GM21619 (cell line): ENCODE data around the gene NAA15.
"Not testable (repeated sequence)": the region's sequence is repeated elsewhere in the genome, so short reads cannot be mapped to it uniquely, and the experiment has no call there.

ENCODE experiments used
- ATAC-seq: cut with Tn5 transposase; IDR thresholded peaks from one replicate; pipeline ENCODE4 v1.9.1; 2021; ENCODE audit not compliant: unreplicated experiment

Gene NAA15

DNA sequence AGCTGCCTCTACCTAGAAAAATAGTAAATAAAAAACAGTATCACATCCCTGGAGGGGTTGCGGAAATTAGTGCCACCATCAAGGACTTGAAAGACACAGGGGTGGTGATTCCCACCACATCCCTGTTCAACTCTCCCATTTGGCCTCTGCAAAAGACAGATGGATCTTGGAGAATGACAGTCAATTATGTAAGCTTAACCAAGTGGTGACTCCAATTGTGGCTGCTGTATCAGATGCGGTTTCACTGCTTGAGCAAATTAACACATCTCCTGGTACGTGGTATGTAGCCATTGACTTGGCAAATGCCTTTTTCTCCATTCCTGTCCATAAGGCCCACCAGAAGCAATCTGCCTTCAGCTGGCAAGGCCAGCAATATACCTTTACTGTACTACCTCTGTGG is 143.6 kb downstream of the NAA15 start:
- ATAC-seq, result not testable (repeated sequence)

DNA sequence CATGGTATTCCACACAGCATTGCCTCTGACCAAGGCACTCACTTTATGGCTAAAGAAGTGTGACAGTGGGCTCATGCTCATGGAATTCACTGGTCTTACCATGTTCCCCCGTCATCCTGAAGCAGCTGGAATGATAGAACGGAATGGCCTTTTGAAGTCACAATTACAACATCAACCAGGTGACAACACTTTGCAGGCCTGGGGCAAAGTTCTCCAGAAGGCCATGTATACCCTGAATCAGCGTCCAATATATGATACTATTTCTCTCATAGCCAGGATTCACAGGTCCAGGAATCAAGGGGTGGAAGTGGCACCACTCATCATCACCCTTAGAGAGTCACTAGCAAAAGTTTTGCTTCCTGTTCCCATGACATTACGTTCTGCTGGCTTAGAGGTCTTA is 145.8 kb downstream of the NAA15 start:
- ATAC-seq, result not testable (repeated sequence)

DNA sequence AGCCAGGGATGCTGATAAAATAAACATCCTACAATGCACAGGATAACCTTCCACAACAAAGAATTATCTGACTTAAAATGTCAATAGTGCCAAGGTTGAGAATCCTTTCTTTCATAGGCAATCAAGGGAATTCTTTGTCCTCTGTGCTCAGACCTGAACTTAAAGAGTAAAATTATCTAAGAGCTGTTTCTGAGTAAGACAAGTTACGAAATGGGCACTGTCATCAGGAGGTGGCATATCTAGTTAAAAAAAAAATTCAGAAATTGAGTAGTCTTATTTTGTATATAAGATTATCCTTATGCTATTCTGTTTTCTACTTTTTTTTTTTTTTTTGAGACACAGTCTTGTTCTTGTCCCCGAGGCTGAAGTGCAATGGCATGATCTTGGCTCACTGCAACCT is 149.3 kb downstream of the NAA15 start:
- no peak for ATAC-seq

DNA sequence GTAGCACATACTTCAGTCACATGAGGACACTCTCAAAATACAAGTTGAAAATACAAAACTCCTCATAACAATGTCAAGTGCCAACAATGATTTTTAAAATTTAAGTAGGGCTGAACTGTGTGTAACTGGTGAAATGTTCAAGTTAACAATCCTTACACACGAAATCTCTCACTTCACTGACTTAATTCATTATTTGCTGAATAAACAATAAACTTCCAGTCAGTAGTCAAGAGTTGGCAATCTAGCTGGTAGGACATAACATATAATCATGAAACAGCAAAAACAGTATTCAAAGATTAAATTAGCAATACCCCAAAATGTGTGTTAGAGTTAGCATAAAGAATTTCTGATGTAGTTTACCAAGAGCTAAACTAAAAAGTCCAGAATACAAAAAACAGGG is 150.7 kb downstream of the NAA15 start:
- ATAC-seq, result no peak

DNA sequence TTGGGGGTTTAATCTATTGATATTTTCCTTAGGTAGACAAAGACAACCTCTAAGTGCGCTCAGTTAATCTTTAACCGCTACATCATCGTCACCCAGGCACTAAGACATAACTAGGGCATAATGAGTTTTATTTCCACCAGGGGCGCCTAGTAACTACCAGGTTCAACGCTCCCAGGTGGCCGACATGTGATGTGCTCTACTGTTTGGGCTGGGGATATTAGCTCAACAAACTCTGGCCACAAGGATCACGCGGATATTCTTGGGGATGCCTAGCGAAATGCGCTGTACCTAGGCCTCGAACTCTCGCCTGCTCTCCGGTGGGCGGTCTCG is 151.7 kb downstream of the NAA15 start:
- ATAC-seq, result peak; percentile 43

DNA sequence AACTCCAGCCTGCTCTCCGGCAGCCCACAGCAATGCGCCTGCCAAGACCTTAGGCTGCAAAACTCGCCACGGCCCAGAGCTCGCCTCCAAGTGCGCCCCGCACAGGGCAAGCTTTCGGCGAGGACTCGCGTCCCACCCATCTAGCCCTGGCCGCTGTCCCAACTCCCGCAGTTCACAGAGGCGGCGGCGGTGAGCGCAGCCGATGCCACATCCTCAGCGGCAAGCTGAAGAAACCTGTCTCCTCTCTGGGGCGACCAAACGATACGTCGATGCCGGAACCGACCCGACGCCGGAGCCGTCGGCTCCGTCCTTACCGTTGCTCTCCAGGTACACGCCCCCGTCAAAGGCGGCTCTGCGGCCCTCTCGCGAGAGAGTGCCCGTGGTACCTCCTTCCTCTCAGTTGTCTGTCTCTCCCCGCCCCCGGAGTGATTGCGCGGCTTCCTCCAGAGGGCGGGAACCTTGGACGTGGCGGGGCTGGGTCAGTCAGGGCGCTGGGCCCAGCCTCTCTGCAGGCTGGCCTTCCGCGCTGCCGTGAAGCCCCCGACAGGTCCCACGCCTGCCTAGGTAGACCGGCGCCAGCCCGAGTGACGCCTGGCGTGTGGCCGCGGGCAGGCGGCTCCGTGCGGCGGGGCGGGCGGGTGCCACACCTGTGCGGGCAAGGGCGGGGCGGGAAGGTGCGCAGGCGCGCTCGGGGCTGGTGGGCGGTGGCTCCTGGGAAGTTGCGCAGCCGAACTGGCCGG is 152.2 kb downstream of the NAA15 start:
- ATAC-seq, result peak; percentile 87

DNA sequence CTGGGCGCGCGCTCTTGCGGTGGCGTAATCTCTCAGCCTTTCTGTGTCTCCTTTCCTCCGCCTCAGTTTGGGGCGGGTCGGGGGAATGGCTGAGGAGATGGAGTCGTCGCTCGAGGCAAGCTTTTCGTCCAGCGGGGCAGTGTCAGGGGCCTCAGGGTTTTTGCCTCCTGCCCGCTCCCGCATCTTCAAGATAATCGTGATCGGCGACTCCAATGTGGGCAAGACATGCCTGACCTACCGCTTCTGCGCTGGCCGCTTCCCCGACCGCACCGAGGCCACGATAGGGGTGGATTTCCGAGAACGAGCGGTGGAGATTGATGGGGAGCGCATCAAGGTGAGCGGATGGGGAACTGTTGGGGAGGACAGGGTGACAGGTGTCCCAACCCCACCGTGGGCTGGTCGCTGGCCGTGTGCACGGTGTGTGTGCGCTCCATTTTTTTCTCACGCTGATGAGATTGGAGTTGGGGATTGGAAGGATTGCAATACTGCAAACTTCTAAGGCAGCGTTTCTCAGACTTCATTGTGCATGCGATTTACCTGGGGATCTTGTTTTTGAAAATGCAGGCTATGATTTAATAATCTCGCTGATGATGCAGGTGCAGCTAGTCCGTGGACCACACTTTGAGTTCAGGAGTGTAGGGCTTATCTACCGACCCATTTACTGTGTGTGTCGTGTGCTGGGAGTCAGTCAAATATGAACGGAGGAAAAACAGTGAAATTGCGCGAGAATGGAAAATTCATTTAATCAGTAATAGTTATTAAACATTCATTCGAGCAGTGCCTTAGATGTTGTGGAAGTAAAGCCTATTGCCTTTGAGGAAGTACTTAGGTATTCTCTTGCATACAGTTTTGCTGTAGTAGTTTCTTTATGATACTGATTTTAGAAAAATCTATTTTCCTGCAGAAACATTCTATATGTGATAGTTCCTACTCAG is 153.1 kb downstream of the NAA15 start, which contains the start of gene RAB33B:
RAB33B (plus strand) TSS at position 11 of the 935 bp plus-strand sequence; CDS start at position 86, 75 bp downstream.
- ATAC-seq, result peak; percentile 3

DNA sequence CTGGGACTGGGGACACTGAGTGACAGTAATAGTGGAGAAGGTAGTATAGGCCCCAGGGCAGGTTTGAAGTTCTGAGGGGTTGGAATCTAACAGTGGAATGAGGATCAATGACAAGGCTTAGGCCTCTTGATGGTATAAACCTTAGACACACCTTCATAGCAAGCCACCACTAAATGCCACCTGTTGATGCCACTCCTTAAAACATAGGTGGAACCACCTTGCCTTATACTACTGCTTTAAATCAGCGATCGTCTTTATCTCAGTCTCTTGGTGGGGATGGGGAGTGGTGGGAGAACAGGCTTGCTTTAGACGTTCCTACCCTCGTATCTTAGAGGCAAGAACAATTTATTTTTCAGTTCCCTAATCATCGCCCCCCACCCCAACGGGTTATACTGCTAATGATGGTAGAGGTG is 153.8 kb downstream of the NAA15 start:
- ATAC-seq, result no peak

DNA sequence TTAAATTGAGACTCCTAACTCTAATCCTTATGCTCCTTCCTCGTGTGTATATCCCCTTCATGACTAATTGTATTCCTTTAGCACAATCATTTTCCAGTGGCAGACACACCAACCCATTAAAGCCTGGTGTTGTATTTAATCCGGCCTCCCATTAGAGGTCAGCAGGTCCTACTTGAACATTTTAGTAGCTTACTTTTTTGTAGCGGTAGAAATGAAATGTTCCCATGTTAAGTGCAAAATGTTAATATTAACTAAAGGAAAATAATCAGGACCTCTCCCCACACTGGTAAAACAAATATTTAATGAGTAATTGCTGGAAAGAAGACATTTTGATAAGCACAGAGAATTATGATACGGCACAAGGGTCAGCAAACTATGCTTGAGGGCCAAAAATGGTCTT is 156.0 kb downstream of the NAA15 start:
- no peak for ATAC-seq

DNA sequence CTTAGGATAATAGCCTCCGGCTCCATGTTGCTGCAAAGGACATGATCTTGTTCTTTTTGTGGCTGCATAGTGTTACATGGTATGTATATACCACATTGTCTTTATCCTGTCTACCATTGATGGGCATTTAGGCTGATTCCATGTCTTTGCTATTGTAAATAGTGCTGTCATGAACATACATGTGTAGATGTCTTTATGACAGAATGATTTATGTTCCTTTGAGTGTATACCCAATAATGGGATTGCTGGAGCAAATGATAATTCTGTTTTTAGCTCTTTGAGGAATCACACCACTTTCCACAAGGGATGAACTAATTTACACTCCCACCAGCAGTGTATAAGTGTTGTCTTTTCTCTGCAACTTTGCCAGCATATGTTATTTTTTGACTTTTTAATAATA is 157.2 kb downstream of the NAA15 start:
- ATAC-seq, result no peak

DNA sequence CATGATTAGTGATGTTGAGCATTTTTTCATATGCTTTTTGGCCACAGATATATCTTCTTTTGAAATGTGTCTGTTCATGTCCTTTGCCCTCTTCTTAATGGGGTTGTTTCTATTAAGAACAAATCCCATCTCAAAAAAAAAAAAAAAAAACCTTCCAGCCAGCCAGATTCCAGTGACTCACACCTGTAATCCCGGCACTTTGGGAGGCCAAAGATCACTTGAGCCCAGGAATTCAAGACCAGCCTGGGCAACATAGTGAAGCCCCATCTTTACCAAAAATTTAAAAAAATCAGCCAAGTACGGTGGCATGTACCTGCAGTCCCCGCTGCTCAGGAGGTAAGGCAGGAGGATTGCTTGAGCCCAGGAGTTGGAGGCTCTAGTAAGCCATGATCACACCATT is 157.7 kb downstream of the NAA15 start:
- no peak for ATAC-seq

DNA sequence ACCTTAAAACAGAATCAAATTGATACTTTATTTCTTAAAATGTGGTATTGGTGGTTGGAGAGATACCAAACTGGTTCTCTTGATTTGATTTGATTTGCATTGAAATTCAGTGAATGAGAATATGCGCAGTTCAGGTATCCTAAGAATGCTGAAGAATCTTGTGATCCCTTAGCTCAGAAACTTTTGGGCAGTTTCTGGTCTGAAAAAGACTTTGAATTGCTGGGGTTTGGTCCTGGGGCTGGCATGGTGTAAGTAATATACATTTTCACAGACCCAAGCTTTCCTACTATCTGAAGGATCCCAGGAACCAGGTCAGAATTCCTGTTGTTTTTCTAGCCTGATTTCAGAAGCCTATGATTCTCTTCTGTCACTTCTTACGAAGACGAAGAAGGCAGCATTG is 159.3 kb downstream of the NAA15 start:
- ATAC-seq, result no peak

DNA sequence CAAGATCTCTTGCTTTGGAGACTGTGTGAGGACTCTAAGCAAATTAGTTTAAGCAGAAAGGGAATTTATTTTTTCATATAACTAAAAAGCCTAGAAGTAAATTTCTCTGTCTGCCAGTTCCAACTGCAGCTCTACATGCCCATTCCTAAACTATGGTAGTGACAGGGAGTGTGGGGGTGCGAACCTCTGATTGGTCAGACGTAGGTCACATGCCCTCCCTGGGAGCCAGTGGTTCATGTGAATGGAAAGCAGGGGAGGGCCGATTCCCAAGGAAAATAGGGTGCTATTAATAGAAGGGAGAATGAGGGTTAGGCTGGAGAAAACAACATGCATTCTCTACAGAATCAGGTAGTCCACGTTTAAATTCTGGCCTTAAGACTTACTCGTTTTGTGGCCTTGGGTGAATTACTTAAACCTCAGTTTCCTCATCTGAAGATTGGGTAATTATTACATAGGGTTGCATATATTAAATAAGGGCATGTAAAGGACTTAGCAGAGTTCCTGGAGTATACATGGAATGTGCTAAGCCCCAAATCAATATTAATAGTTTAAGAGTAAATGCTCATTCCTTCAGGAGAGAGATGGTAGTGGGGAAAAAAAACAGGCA is 159.8 kb downstream of the NAA15 start:
- no peak for ATAC-seq

DNA sequence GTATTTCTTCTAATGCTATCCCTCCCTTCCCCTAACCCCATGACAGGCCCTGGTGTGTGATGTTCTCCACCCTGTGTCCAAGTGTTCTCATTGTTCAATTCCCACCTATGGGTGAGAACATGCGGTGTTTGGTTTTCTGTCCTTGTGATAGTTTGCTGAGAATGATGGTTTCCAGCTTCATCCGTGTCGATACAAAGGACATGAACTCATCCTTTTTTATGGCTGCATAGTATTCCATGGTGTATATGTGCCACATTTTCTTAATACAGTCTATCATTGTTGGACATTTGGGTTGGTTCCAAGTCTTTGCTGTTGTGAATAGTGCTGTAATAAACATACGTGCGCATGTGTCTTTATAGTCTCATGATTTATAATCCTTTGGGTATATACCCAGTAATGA is 163.2 kb downstream of the NAA15 start:
- ATAC-seq, result not testable (repeated sequence)

DNA sequence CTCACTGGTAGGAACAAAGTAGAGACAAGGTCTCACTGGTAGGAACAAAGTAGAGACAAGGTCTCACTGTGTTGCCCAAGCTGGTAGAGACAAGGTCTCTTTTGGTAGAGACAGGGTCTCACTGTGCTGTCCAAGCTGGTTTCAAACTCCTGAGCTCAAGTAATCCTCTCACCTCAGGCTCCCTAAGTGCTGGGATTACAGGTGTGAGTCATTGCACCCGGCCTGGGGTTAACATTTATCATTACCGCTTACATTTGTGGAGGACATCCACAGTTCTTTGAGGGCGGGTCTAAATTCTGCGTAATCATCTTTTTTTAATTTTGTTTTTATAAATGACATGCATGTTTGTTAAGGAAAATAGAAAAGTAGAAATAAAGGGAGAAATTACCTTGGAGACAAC is 164.6 kb downstream of the NAA15 start:
- no peak for ATAC-seq

DNA sequence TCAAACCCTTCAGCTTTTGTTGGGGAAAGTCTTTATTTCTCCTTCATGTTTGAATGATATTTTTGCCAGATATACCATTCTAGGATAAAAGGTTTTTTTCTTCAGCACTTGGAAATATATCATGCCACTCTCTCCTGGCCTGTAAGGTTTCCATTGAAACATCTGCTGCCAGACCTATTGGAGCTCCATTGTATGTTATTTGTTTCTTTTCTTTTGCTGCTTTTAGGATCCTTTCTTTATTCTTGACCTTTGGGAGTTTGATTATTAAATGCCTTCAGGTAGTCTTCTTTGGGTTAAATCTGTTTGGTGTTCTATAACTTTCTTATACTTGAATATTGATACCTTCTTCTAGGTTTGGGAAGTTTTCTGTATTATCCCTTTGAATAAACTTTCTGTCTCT is 167.5 kb downstream of the NAA15 start:
- ATAC-seq, result not testable (repeated sequence)

DNA sequence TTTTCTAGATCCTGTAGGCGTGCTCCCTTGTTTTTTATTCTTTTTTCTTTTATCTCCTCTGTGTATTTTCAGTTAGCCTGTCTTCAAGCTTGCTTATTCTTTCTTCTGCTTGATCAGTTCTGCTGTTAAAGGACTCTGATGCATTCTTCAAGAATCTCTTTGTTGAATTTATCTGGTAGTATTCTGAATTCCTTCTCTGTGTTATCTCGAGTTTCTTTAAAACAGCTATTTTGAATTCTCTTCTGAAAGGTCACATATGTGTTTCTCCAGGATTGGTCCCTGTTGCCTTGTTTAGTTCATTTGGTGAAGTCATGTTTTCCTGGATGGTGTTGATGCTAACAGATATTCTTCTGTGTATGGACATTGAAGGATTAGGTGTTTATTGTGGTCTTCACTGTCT is 167.9 kb downstream of the NAA15 start:
- ATAC-seq, result no peak
